Stimulated activated CD4-positive, alpha-beta T cell treated with anti-CD3 and anti-CD28 coated beads, TNF-alpha, amount 100 ng/mL, for 4 hours (primary cell): ENCODE data around the gene CDK5.

Experiments
- DNase-seq, 3 experiments: peaks; one replicate each; pipeline ENCODE4 v3.0.0-alpha.2; 2020; ENCODE audit warnings: low read depth in 3 of 3

Gene CDK5

GRCh38 chr7:151073990-151074389 is 16.3 kb upstream of the CDK5 start:
- no peak for DNase-seq

GRCh38 chr7:151071032-151071866 is 13.6 kb upstream of the CDK5 start:
- DNase-seq = no peak

- DNase-seq = no peak
Observed at GRCh38 chr7:151070574-151070960, 12.9 kb upstream of the CDK5 start.

DNA sequence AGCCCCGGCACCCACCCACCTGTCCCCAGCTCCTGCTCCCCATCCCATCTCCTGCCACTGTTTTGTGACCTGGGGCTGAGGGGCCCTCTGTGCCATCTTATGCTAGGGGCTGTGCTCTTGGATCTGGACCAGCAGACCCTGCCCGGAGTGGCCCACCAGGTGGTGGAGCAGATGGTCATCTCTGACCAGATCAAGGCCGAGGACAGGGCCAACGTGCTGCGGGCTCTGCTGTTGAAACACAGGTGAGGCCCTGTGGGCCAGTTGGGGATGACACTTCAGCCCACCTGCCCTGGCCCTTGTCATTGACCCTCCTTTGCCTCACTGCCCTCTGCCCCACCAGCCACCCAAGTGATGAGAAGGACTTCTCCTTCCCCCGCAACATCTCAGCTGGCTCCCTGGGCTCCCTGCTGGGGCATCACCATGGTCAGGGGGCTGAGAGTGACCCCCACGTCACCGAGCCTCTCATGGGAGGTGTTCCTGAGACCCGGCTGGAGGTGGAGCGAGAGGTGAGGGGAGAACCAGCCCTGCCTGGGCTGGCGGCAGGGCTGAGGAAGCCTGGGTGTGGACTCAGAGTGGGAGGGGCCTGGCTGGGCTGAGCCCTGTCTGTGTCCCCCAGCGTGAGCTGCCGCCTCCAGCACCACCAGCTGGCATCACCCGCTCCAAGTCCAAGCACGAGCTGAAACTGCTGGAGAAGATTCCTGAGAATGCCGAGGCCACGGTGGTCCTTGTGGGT is 12.3 kb upstream of the CDK5 start:
- DNase-seq = no peak

DNA sequence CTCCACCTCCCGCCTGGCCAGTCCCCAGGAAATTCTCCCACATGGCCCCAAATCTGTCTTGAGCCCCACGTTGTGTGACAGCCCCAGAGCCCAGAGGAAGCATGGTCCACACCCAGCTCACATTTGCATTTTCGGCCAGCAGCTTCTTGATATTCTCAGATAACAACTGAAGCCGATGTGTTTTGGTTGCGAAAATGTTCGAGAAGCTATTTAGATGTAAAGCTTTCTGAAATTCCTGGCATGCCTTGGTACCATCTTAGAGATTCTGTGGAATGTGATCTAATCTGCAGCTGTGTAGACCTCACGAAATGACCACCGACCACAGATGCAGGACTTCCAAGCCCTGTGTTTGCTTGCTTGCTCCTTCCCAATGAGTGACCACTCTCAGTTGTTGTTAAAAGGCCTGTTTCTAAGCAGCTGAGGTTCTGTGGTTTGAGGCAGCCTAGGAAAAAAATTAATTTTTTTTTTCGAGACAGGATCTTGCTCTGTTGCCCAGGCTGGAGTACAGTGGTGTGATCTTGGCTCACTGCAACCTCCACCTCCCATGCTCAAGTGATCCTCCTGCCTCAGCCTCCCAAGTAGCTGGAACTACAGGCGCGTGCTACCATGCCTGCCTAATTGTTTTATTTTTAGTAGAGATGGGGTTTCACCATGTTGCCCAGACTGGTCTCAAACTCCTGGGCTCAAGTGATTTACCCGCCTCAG is 10.5 kb upstream of the CDK5 start:
- no peak for DNase-seq

- no peak for DNase-seq
Observed at GRCh38 chr7:151066273-151066974, 8.7 kb upstream of the CDK5 start.

- no peak for DNase-seq
Observed at GRCh38 chr7:151065516-151065915, 7.8 kb upstream of the CDK5 start.

GRCh38 chr7:151064993-151065392 is 7.3 kb upstream of the CDK5 start:
- DNase-seq = no peak

DNA sequence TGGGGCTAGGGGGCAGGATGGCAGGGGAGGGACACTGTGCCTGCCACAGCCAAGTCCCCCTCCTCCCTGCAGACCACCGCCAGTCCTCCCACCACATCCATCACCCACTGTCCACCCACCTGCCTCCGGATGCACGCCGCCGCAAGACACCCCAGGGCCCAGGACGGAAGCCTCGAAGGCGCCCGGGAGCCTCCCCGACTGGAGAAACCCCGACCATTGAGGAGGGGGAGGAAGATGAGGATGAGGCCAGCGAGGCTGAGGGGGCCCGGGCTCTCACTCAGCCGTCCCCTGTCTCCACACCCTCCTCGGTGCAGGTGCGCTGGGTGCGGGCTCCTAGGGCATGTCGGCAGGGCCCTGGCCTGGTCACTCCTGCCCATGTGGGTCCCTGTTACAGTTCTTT is 6.8 kb upstream of the CDK5 start:
- DNase-seq = no peak

DNA sequence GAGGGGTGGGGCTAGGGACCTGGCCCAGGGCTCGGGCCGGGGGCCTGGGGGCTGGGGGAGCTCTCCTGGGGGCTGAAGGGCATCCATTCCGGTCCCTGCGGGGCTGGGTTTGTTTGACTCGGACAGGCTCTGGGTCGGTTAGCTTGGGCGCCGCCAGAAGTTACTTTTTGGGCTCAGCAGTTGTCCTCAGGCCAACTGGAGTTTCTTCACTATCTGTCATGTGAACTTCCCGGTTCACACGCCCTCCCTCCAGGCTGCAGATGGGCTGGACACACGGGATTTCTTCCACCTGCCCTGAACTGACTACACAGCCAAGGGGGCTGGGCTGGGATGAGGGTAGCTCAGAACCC is 5.5 kb upstream of the CDK5 start:
- no peak for DNase-seq

GRCh38 chr7:151062399-151063211 is 4.9 kb upstream of the CDK5 start:
- DNase-seq = no peak

GRCh38 chr7:151062111-151062398 is 4.4 kb upstream of the CDK5 start:
- DNase-seq = no peak

DNA sequence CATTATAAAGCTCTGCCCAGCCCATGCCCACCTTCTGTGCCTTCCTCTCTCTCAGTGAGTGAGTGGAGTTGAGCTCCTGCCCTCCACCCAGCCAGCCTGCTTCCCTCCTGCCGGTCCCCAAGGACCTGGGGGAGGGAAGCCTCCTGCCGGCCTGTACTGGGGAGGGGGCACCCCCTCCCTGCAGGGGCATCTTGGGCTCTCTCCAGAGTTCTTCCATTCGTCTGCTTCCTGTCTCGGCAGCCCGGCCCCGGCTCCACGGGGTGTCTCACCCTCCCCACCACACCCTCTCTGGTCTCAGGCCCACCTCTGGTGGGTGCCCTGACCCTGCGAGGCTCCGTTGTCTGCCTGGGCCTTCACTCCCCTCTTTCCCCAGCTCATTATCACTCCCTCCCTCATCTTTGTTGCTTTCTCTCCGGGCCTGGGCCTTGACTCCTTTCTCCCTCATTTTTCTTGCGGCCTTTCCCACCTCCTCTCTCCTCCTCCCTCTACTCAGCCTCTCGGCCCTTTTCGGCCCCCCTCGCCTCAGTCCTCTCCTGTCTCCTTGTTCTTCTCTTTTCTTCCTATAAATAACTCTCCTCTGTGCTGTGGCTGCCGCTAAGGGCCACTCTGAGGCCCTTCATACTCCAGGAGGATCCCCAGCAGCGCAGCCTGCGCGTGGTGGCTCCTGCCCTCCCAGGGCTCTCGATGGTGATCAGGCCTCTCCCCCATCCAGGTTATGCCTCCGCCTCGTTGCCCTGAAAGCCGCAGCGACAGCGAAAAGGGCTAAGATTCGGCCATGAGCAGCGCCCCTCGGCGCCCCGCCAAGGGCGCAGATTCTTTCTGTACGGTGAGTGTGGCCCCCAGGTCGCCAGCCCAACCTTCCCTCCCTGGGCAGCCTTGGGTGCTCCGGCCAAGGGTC is 3.8 kb upstream of the CDK5 start:
- no peak for DNase-seq

- no peak for DNase-seq
Observed at GRCh38 chr7:151060416-151061212, 2.9 kb upstream of the CDK5 start.

DNA sequence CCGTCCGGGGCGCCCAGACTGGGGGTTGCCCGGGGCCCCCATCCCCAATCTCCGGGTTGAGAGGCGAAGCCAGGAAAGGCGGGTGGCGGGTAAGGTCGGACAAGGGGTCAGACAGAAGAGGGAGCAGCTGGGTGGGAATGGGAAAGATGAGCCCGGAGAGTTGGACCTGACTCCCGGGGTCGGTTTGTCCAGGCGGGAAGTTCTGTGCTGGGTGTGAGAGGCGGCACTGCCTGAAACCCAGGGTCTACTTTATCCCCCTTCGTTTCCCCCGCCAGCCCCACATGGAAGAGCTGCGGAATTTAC is 2.4 kb upstream of the CDK5 start:
- DNase-seq = no peak

DNA sequence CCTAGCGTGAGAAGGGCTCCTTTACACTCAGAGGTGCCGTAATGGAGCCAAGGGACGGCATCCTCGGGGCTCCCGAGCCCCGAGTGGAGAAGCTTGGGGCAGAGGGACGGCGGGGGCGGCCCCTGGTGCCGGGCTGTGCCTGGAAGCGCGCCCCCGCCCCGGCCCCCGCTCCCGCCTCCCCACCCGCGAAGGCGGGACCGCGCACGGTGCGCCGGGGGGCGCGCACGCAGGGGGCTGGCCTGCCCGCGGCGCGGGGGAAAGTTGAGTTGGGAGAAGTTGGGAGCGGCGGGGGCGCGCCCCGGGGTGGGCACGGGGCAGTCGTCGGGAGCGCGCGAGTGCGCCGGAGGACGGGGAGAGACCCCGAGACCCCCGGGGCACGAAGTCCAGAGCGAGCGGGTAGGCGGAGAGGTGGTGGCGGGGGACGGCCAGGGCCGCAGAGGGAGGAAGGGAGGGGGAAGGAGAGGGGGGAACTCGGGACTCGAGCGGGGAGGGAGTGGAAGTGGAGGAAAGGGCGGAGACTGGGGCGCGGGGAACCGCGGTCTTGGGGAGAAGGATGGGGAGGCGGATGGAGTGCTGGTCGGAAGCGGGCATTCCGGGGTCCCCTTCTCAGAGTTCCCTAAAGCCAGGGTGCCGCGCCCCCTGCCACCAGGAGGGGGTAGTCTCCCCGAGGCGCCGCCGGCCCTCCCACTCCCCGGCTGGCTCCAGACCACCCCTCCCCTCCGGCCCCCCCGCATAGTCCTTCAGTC is 1.8 kb upstream of the CDK5 start, which contains the start of gene SLC4A2:
Gene SLC4A2, plus strand, starts transcription at position 223 of the 746 bp plus-strand sequence. CDS start 2,399 bp downstream, outside the sequence.
- peak; percentile 57 to 59 (median 58) for DNase-seq

GRCh38 chr7:151058781-151059366 is 1.2 kb upstream of the CDK5 start:
- DNase-seq = peak in 1 of 3 experiments; percentile 21

DNA sequence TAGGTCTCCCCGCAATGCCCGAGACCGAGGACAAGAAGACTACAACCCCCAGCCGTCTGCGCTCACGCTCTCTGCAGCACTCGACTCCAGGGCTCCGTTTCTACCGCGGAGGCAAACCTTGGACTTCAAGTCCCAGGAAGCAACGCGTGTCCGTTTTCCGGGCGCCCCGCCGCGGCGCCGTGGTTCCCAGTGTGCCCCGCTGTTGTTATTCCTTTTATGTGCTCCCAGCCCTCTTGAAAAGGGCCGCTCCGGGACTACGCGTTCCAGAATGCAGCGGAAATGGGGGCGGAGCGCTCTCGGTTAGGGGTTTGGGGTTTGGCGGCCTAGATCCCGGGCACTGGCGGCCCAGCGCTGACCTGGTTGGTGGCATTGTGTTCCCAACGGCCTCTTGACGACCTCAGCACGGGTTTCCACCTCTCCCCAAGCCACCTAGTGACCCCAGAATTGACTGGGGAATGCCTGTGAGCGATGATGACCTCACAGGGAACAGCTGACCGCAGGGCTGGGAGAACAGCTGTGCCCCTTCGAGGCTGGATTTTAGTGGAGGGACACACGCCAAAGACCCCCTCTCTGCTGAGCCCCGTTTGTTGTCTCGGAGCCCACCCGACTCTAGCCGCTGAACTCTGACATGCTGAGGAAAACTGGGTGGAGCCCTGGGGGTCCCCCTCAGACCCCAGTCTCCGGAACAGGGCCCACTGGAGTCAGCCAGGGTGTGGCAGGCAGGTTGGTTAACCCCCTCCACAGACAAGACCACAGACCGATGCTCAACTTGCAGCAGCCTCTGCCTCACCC is 488 bp upstream of the CDK5 start:
- DNase-seq = peak; percentile 89 to 95 (median 95)
